NCI-H82 treated with DMSO at 0.1 percent for 48 hours (cell line): ENCODE measurements around the gene ZNF503.
A peak's percentile ranks its signal among the peaks of the same experiment; 100 is the strongest.

Source experiments
- DNase-seq: peaks from one replicate; lab custom pipeline; 2025; ENCODE audit not compliant: unreplicated experiment; lab: John Stamatoyannopoulos, UW

ZNF503 gene, protein sequence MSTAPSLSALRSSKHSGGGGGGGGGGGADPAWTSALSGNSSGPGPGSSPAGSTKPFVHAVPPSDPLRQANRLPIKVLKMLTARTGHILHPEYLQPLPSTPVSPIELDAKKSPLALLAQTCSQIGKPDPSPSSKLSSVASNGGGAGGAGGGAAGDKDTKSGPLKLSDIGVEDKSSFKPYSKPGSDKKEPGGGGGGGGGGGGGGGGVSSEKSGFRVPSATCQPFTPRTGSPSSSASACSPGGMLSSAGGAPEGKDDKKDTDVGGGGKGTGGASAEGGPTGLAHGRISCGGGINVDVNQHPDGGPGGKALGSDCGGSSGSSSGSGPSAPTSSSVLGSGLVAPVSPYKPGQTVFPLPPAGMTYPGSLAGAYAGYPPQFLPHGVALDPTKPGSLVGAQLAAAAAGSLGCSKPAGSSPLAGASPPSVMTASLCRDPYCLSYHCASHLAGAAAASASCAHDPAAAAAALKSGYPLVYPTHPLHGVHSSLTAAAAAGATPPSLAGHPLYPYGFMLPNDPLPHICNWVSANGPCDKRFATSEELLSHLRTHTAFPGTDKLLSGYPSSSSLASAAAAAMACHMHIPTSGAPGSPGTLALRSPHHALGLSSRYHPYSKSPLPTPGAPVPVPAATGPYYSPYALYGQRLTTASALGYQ

DNA sequence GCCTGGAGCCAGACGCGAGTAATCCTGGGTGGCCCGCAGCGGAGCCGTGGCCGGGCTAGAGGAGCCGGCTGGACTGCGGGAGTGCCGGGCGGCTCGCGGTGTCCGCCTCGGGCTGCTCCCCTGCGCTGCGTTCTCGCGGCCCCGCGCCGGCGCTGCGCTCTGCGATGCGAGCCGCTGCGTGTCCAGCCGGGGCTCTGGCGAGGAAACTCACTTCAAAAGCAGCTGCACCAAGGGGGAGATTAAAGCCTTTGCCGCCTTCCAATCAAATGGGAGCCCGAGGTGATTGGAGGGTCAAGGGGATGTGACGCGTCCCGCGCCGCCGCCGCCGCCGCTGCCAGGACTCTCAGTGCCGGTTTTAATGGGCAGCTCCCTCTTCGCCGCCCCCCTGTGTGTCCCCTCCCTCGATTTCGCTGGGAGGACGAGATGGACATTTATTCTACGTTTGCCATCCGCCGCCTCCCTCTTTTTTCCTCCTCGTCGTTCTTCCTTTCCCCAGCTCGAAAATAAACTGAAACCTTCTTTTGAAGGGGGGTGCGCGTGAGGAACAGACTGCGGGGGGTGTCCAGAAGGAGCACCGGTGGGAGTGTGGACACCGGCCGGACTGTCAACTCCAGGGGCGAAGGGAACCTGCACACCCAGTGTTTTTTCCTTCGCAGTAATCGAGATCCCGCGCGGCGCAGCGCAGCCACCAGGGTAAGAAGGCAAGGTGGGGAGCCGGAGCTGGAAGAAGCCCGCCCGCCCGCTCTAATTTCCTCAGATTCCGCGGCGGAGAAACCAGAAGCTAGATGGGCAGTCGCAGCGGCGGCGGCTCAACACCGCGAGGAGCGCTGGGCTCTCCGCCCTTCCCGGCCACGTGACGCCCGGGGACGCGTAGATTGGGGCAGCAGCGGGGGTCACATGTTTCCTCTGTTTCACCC lies at the start of gene ZNF503:
TSS of gene ZNF503 (minus strand) at position 196 of the 917 bp plus-strand sequence. CDS start 345 bp downstream, outside the sequence.
- peak; percentile 83 for DNase-seq

DNA sequence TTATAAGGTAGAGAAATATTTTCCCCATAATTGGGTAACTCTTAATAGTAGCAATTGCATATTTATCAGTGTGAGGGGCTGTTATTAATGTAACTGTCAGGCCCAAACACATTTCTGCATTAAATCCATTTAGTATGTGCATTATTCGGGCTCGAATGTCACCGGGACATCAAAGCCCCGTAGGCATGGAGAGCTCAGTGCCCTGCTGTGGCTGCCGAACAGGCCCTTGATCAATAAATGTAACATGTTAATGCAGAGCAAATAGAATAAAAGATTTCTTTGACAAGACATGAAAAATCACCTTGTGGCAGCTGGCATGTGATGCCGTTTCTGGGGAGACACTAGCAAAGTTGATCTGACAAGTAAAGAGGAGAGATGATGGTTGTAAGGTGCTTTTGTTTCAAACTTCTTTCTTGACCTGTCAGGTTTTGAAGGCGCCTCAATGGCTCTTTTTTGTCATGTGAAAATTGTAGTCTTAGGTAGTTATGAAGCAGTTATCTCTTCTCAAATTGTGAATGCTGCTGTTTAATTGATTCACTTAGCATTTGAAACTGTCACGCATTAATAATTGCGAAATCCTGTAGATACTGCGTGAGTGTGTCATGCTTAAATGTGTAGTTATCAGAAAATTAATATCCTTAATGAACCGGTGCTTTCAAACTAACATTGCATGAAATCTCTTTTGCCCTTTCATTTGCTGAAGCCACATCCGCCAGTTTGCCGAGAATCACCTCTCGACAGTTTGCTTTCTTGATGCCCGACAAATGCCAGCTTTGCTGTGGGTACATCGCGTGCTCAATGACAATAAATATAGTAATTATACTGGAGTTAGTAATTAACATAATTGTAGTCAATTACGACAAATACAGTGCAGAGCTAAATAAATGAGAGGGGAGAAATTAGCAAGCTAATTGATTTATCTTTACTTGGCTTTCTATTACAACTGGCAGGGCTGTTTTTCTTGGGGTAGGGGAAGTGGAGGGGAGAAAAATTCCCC lies 49.4 kb upstream of the ZNF503 start:
- DNase-seq = no peak

DNA sequence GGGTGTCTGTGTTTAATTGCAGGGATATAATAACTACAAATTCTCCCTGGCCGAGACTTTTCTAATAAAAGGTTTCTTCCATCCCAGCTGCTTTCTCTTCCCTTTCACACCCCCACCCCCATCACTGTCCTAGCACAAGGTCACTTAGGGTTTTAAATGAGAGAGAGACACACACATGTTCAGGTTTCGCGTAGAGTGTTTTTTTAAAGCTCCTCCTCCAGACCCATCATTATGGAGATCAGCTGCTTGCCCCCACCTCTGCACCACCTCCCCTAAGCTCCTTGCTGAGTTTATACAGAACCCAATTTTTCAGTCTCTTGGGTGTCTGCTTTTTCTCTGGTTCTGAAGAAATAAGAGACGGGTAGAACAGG lies 48.5 kb upstream of the ZNF503 start:
- DNase-seq = no peak

DNA sequence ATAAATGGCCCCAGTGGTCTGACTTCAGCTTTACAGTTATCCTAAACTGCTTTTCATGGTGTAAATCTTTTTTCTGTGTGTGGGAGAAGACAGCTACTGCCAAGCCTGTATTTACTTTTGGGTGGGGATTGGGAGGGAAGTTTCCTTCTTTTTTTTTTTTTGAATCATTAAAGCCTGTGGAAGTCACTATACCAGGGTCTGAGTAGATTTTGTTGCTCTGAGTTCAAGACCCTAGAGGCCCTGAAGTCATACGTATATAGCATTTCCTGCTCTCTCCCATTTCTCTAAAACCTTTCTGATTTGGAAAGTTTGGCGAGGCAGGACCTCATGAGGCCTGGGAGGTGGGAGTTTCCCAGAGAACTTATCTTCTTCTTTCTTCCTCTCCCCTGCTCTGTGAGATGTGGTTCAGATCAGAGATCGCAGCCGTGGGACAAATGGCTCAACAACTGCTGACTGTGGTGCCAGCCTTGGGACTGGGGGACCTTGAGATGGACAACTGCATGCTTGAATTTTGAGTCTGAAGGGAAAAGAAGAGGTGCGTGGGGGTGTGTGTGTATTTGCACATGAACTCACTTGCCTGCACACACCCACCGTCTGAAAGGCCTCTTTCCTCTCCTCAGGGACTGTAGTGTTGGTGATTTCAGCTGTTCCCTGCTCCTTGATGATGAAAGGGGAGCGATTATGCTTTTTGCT lies 48.0 kb upstream of the ZNF503 start:
- no peak for DNase-seq

DNA sequence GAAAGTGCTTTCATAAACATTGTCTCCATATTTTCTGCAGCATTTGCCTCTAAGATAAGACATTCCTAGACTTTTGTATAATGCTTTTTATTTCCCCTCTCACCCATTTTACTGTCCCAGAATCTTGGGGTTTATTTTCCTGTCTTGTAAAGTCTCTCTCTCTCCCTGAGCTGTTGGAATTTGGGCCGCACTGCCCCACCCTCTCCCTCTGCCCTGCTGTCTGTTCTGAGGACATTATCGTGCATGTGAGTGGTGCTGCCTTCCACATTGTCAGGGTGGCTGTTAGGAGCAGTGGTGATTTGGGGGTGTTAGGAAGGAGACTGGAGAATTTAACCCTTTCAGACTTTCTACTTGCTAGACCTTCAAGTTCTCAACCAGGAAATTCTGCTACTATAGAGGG lies 46.6 kb upstream of the ZNF503 start:
- no peak for DNase-seq

DNA sequence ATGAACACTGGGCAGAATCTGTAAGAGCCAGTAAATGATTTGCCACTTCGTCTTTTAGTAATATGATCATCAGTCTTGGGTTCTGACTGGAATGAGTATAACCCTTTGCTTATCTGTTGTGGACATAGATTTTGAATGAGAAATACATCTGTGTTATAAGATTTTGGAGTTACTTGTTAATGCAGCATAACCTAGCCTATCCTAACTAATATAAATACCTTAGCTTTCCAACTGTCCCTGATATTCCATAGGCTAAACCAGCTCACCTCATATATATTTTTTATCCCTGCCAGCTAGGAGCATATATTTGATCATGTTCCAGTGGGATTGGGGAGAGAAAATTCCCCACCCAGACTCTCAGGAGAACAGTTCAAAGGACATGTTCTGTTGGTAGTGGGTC lies 44.9 kb upstream of the ZNF503 start:
- no peak for DNase-seq

DNA sequence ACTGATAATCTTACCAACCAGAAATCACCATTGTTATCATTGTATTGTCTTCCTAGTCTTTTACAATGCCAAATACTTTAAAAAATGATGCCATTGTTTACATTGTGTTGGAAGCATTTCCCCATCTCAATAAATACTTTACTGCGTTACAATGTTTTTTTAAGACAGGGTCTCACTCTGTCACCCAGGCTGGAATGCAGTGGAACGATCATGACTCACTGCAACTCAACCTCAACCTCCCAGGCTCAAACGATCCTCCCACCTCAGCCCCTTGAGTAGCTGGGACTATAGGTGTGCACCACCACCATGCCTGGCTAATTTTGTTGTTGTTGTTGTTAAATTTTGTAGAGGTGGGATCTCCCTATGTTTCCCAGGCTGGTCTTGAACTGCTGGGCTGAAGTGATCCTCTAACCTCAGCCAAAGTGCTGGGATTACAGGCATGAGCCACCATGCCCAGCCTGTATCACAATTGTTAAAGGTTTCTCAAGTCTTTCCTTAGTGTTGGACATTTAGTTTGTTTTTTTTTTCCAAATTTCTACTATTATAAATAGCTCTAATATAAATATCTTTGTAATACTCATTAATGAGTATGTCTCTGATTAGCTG lies 43.3 kb upstream of the ZNF503 start:
- no peak for DNase-seq

DNA sequence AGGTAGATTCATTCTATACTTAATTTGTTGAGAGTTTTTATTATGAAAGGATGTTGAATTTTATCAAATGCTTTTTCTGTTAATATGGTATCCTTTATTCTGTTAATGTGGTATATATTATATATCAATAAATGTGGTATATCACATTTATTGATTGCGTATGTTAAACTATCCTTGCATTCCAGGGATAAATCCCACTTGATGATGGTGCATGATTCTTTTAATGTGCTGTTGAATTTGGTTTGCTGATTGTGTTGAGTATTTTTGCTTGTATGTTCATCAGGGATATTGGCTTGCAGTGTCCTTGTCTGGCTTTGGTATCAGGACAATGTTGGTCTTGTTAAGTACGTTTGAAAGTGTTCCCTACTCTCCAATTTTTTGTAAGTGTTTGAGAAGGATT lies 41.8 kb upstream of the ZNF503 start:
- no peak for DNase-seq

DNA sequence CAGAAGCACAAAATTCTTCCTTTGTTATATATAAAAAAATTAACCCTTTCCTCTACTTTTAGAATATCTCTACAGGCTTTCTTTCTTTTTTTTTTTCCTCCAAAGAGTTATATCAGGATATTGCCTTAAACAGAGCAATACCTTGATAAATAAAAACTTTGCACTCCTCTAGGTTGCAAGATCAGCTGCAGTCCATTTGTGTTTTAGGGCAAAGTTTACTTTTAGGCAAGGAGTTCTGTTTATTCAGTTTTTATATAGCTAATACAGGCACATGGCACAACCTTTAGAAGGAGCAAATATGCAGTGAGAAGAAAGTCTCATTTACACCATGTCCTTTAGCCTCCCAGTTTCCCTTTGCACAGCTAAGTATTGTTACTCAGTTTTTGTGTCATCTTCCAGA lies 40.1 kb upstream of the ZNF503 start:
- DNase-seq = no peak

DNA sequence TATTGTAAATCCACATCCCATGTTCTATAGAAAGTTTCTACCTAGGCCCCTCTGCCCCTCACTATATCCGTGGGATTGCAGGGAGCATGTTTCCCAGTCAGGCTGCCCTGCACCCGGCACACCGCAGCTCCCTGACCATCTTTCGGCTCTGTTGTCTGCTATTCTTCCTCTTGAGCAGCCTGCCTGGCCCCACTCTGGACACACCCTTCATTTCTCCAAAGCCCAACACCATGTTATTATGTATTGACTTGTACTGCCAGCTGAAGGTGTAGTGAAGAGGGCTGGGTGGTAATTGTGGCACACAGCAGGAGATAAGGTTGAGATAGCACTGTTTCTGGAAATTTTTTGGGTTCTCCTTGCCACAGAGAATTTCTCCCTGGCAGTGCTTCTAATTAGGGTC lies 39.6 kb upstream of the ZNF503 start:
- DNase-seq = no peak

DNA sequence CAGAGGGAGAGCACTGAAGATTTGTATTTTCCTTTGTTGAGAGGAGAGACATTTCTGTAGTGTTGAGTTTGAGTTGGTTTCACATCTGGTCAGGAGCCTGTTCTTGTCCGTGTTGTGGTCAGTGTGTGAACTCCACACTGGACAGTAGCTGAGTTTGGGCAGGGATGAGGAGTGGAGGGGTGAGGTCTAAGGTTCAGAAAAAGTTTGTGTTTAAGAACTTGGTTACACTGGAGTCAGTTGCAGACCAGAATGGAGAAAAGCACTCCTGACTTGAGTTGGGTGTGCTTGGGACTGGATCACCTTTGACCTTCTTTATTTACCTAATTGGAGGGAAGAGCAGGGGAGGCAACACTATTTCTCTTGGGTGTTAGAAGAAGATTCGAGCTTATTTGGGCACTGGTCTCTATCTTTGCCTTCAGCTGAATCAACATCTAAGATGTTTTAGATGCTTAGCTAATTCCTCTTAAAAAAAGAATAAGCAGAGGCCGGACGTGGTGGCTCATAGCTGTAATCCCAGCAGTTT lies 38.8 kb upstream of the ZNF503 start:
- DNase-seq = no peak

DNA sequence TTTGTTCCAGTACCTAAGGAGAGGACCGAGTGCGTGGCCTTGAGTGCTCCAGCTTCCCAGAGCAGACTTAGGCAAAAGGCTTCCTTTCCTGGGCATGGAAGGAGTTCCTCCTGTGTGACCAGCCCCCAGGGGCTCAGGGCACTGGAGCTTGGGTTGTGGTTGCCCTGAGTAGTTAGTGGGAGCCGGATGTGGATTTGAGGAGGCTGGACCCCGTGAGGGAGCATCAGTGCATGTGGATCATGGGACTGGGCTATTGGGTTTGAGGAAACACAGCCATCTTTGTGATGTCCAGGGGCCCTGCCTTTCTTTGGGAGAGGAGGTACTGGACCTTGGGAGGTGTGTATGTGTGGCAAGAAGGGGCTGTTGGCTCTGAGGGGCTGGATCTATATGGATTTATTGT lies 38.2 kb upstream of the ZNF503 start:
- no peak for DNase-seq

DNA sequence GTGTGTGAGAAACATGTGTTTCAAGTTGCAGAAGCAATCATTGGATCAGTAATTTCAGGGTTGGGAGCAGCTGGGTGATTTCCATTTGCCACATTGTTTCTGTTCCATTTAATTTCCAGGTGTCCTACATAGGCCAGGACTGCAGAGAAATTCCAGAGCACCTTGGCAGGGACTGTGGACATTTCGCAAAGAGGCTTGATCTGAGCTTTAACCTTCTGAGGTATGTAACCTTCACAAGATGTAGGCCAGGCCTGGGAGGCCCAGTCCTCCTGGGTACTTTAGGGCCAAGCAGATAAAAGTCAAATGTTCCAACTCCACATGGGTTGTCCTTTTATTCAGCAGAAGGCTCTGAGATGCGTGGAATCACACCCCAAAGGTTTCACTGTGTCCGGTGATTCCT lies 36.7 kb upstream of the ZNF503 start:
- DNase-seq = no peak

DNA sequence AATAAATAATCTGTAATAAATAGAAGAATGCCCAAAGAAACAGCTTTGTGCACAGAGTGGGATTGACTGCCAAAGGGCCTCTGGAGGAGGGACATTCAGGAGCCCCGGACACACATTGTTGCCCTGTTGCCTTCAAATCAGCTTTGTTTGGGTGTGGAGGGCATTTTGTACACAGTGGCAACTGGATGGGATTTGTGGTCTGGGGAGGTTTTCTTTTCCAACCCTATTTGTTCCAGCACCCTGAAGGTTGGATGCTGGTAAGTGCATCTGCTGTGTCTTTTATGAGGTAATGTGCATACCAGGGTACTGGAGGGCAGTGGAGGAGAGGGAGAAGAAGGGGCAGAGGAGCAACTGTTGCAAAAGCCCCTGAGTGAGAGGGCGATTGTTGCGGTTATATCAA lies 36.1 kb upstream of the ZNF503 start:
- no peak for DNase-seq

DNA sequence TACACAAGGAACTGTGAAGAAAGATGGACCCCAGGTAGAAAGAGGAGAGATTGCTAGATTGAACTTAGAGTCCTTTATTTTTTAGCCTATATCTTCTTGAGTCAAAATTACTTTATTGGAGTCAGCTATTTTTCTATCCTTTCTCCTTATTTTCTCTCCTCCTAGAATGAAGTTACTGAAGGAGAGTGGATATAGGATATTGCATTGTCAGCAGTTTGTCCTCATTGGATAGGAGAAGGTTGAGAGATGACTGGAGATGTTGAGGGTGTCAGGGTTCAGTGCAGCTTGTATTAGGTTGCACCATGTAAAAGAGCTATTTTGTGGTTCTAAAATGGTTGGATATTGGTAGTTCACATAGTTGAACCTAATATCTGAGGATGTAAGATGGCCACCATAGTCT lies 35.3 kb upstream of the ZNF503 start:
- DNase-seq = no peak

DNA sequence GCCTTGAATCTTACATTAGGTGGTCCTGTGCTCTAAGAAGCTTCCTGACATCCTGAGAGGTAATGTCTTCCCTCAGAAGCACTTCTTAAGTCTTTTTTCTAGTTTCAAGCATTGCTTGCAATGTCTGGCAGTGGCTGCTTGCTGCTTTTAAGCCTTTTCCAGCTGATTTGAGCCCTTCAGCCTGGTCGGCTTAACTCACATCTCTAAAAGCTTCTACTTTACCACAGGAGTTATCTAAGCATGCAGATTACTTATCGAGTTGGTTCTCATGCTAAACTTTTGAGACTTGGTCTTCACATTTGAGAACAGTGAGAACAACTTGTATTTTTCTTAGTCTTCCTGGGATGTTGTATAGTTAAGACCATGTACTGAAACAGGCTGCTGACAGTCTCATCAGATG lies 33.7 kb upstream of the ZNF503 start:
- no peak for DNase-seq

DNA sequence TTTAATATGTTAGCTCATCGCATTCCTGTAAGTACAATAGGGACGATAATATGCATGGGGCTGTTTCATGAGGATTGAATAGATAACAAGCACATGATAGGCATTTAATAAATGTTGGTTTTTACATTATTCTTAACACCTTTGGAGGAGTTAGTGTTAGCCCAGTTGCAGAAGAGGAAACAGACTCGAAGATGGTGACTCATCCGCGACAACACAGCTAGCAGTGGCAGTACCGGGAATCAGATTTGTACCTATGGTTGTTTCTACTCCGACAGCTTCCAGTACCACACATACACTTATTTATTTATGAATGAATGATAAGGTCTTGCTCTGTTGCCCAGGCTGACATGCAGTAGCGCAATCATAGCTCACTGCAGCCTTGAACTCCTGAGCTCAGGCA lies 32.7 kb upstream of the ZNF503 start:
- no peak for DNase-seq

DNA sequence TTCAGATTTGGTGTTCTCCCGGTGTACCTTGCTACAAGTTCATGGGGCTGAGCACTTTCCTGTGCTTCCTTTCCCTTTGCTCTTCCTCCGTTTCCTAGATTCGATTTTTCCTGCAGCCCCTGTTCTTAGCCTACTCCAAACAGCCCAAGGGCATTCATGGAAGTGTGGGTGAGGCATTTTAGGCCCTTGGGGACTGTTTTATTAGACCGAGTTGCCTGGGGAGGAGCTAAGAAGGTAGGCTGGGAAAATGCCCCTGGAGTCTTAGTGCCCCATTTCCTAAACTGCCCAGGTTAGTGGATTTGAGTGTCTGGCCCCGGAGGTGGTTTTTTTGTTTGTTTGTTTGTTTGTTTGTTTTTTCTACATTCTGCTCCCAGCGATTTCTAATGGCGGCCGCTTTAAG lies 31.7 kb upstream of the ZNF503 start:
- DNase-seq = no peak

DNA sequence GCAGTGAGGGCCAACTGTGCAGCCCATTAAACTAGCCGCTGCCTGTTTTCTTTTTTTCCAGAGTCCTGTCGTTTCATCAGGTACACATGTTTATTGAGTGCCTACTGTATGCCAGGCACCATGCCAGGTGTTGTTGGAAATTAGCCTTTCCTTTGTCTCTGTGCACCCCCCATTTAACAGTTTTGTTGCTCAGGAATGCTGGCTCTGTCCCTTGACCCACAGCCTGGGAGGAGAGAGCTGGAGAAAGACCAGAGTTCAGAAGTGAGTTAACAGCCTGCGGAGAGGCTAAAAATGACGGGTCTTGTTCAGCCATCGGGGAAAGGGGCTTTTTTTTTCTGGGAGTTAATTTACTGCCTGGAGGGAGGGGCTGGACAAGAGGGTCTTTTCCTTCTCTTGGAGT lies 31.2 kb upstream of the ZNF503 start:
- DNase-seq = no peak
